ENCODE measurements around the gene MAP2K3. TPM values are rescaled to one million over a fixed set of nuclear protein-coding genes. Genes with fewer than 3 reads are reported as not detected.
"Not testable (repeated sequence)": the region's sequence is repeated elsewhere in the genome, so short reads cannot be mapped to it uniquely, and the experiment has no call there.

Gene MAP2K3
- total and polyA plus RNA-seq, 4 donors: 36.4 to 111 (median 76.7) TPM

DNA sequence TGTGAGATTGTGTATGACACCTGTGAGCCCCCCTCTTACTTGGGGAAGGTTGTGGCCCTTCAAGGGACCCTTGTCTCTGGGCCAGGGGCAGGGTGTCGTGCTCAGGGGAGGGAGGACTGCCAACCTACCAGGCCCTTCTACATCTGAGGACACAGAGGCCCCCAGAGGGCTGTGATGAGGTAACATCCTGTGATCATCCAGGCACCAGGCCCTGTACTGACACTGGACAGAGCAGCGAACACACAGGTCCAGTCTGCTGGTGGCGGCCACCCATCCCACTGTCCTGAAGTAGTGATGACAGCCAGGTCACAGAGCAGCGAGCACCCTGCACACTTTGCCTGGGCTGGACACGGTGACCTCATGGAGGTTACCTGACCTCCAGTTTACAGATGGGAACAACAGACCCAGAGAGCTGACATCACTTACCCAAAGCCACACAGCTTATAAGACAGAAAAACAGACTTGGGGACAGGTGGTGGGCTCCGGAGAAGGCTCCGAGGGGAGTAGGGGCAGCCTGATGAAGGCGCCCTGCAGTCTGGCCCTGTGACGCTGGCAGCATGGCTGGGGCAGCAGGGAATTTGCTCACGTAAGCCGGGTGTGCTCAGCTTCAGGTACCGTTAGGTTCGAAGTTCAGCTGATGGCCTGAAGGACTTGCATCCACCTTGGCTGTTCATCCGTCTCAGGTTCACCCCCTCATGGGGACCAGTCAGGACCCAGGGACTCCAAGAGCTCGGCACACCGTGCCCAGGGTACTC, 30.9 kb downstream of the MAP2K3 start:
- not testable (repeated sequence) for H3K4me3 ChIP-seq; H3K9me3 ChIP-seq (ENCODE audit: control insufficient read depth in 4 of 4, insufficient read depth in 3 of 4, low read length in 3 of 4); ATAC-seq (ENCODE audit: insufficient read depth, low FRiP score); H3K9ac ChIP-seq (ENCODE audit: insufficient read depth in 1 of 2, low read length in 2 of 2); DNase-seq; H3K27ac ChIP-seq (ENCODE audit: low read depth in 1 of 2, low read length in 1 of 2); H3K27me3 ChIP-seq (ENCODE audit: control insufficient read depth in 3 of 3, insufficient read depth in 3 of 3, low read length in 2 of 3); H3K4me1 ChIP-seq (ENCODE audit: control insufficient read depth in 5 of 5, insufficient read depth in 5 of 5, low read length in 5 of 5)
- peaks cover 0 to 24% (median 4%) of the 10 kb centered on the region in 4 donors for H3K36me3 ChIP-seq (ENCODE audit: control insufficient read depth in 4 of 4, insufficient read depth in 4 of 4, low read length in 4 of 4)
- 92 to 95% methylated on average over 12 to 14 of the region's 16 CpGs for WGBS, 2 donors

- ATAC-seq (ENCODE audit: insufficient read depth, low FRiP score): peak; percentile 84
- H3K9ac ChIP-seq (ENCODE audit: insufficient read depth in 1 of 2, low read length in 2 of 2); H3K9me3 ChIP-seq (ENCODE audit: control insufficient read depth in 4 of 4, insufficient read depth in 3 of 4, low read length in 3 of 4); H3K27me3 ChIP-seq (ENCODE audit: control insufficient read depth in 3 of 3, insufficient read depth in 3 of 3, low read length in 2 of 3); H3K4me3 ChIP-seq; H3K27ac ChIP-seq (ENCODE audit: low read depth in 1 of 2, low read length in 1 of 2); DNase-seq; H3K4me1 ChIP-seq (ENCODE audit: control insufficient read depth in 5 of 5, insufficient read depth in 5 of 5, low read length in 5 of 5): not testable (repeated sequence)
- peaks cover 0 to 24% (median 4%) of the 10 kb centered on the region in 4 donors for H3K36me3 ChIP-seq (ENCODE audit: control insufficient read depth in 4 of 4, insufficient read depth in 4 of 4, low read length in 4 of 4)
- WGBS, 2 donors: 44 to 75% methylated on average over 3 to 9 of the region's 39 CpGs
Measured at GRCh38 chr17:21316212-21316886, 31.8 kb downstream of the MAP2K3 start.

DNA sequence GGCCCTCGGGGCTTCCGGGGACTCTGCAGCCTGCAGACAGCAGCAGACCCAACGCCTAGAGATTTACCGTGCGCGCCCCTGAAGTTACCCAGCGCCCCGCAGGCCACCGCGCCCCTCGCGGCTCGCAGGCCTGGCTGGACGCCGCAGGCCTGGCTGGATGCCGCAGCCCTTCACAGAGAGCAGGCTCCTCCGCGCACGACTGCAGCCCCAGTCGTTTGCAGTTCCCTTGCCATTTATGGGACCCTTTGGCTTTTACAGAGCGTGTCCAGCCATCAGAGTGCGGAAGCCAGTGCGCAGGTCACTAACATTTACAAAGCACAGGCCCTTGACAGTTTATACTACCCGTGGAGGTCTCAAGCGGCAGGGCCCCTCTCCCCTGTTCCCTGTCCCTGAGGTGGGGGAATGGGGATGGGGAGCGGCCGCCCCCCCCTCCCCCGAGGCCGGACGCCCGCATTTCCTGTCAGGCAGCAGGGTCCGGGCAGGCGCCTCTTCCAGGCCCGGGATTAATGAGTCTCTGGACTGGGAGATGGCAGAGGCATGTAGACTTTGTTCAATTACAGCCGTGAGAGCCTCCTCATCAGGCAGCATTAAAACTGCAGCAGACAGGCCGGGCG, 32.5 kb downstream of the MAP2K3 start:
- H3K4me1 ChIP-seq (ENCODE audit: control insufficient read depth in 5 of 5, insufficient read depth in 5 of 5, low read length in 5 of 5); H3K9me3 ChIP-seq (ENCODE audit: control insufficient read depth in 4 of 4, insufficient read depth in 3 of 4, low read length in 3 of 4); H3K27me3 ChIP-seq (ENCODE audit: control insufficient read depth in 3 of 3, insufficient read depth in 3 of 3, low read length in 2 of 3); H3K4me3 ChIP-seq; H3K9ac ChIP-seq (ENCODE audit: insufficient read depth in 1 of 2, low read length in 2 of 2): not testable (repeated sequence)
- DNase-seq: peak; percentile 71 to 80 (median 71)
- peak; percentile 5 for ATAC-seq (ENCODE audit: insufficient read depth, low FRiP score)
- H3K27ac ChIP-seq (ENCODE audit: low read depth in 1 of 2, low read length in 1 of 2): peak overlapping the region in 1 of 2 donors; percentile 12
- 17 to 18% methylated on average over 18 to 36 of the region's 37 CpGs for WGBS, 2 donors
- H3K36me3 ChIP-seq (ENCODE audit: control insufficient read depth in 4 of 4, insufficient read depth in 4 of 4, low read length in 4 of 4): peaks cover 0 to 19% (median 2%) of the 10 kb centered on the region in 4 donors

DNA sequence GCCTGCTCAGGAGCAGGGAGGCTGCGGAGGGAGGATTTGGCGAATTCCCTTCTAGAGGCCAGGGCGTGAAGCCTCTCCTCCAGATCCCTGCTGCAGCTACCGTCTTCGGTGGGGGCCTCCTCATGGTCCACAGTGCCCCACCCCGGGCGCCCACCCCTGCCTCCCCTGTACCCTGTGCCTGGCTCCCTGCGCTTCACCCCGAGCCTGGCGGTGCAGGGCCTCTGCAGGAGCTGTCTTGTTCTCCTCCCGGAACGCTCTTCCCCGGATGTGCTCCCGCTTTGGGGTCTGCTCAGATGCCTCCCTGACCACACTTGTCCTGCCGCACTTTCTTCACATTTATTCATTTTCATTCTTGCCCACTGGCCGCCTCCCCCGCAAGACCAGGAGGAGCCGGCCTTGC, 33.3 kb downstream of the MAP2K3 start:
- ATAC-seq (ENCODE audit: insufficient read depth, low FRiP score); H3K9me3 ChIP-seq (ENCODE audit: control insufficient read depth in 4 of 4, insufficient read depth in 3 of 4, low read length in 3 of 4); H3K27me3 ChIP-seq (ENCODE audit: control insufficient read depth in 3 of 3, insufficient read depth in 3 of 3, low read length in 2 of 3); H3K4me3 ChIP-seq; H3K9ac ChIP-seq (ENCODE audit: insufficient read depth in 1 of 2, low read length in 2 of 2); H3K27ac ChIP-seq (ENCODE audit: low read depth in 1 of 2, low read length in 1 of 2); H3K4me1 ChIP-seq (ENCODE audit: control insufficient read depth in 5 of 5, insufficient read depth in 5 of 5, low read length in 5 of 5); DNase-seq: not testable (repeated sequence)
- 88 to 92% methylated on average over 17 to 18 of the region's 18 CpGs for WGBS, 2 donors
- peaks cover 0 to 14% (median 2%) of the 10 kb centered on the region in 4 donors for H3K36me3 ChIP-seq (ENCODE audit: control insufficient read depth in 4 of 4, insufficient read depth in 4 of 4, low read length in 4 of 4)

GRCh38 chr17:21318439-21318838, 33.9 kb downstream of the MAP2K3 start:
- Histone ChIP-seq H3K4me3 (no peak overlapping the region), H3K36me3 (ENCODE audit: control insufficient read depth in 4 of 4, insufficient read depth in 4 of 4, low read length in 4 of 4) (peaks cover 0 to 10% (median 2%) of the 10 kb centered on the region in 4 donors)
- WGBS, 2 donors: 76 to 78% methylated on average over 17 of the region's 17 CpGs

DNA sequence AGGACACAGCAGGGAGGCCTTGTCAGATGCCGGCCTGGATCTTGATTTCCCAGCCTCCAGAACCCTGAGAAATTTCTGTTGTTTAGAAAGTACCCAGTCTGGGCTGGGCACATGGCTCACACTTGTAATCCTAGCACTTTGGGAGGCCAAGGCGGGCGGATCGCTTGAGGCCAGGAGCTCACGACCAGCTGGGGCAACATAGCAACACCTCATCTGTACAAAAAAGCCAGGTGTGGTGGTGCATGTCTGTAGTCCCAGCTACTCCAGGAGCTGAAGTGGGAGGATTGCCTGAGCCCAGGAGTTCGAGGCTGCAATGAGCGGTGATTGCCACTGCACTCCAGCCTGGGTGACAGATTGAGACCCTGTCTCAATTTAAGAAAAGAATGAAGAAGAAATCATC, 34.3 kb downstream of the MAP2K3 start:
- not testable (repeated sequence) for H3K27me3 ChIP-seq (ENCODE audit: control insufficient read depth in 3 of 3, insufficient read depth in 3 of 3, low read length in 2 of 3); H3K27ac ChIP-seq (ENCODE audit: low read depth in 1 of 2, low read length in 1 of 2); DNase-seq; H3K4me1 ChIP-seq (ENCODE audit: control insufficient read depth in 5 of 5, insufficient read depth in 5 of 5, low read length in 5 of 5); H3K9ac ChIP-seq (ENCODE audit: insufficient read depth in 1 of 2, low read length in 2 of 2); H3K36me3 ChIP-seq (ENCODE audit: control insufficient read depth in 4 of 4, insufficient read depth in 4 of 4, low read length in 4 of 4); H3K9me3 ChIP-seq (ENCODE audit: control insufficient read depth in 4 of 4, insufficient read depth in 3 of 4, low read length in 3 of 4); ATAC-seq (ENCODE audit: insufficient read depth, low FRiP score); H3K4me3 ChIP-seq
- 88 to 91% methylated on average over 7 of the region's 7 CpGs for WGBS, 2 donors

More at GRCh38 chr17:21318439-21318838, 33.9 kb downstream of the MAP2K3 start:
- TF ChIP-seq, protein P1, sequence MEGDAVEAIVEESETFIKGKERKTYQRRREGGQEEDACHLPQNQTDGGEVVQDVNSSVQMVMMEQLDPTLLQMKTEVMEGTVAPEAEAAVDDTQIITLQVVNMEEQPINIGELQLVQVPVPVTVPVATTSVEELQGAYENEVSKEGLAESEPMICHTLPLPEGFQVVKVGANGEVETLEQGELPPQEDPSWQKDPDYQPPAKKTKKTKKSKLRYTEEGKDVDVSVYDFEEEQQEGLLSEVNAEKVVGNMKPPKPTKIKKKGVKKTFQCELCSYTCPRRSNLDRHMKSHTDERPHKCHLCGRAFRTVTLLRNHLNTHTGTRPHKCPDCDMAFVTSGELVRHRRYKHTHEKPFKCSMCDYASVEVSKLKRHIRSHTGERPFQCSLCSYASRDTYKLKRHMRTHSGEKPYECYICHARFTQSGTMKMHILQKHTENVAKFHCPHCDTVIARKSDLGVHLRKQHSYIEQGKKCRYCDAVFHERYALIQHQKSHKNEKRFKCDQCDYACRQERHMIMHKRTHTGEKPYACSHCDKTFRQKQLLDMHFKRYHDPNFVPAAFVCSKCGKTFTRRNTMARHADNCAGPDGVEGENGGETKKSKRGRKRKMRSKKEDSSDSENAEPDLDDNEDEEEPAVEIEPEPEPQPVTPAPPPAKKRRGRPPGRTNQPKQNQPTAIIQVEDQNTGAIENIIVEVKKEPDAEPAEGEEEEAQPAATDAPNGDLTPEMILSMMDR (IDR thresholded peaks at IDR 0.05; ENCODE audit: control extremely low read depth, extremely low read depth): no peak
- no peaks in the 10 kb centered on the region for H3K9me3 ChIP-seq (ENCODE audit: control insufficient read depth in 4 of 4, insufficient read depth in 3 of 4, low read length in 3 of 4)
- no peak for DNase-seq
- H3K27me3 ChIP-seq (ENCODE audit: control insufficient read depth in 3 of 3, insufficient read depth in 3 of 3, low read length in 2 of 3): no peaks in the 10 kb centered on the region
- peaks cover 0 to 2% (median 0%) of the 10 kb centered on the region in 5 donors for H3K4me1 ChIP-seq (ENCODE audit: control insufficient read depth in 5 of 5, insufficient read depth in 5 of 5, low read length in 5 of 5)
- ATAC-seq (ENCODE audit: insufficient read depth, low FRiP score): no peak
- no peak overlapping the region for H3K9ac ChIP-seq (ENCODE audit: insufficient read depth in 1 of 2, low read length in 2 of 2)
- no peak overlapping the region for H3K27ac ChIP-seq (ENCODE audit: low read depth in 1 of 2, low read length in 1 of 2)

GRCh38 chr17:21319256-21319655, 34.7 kb downstream of the MAP2K3 start:
- 85 to 91% methylated on average over 4 of the region's 4 CpGs for WGBS, 2 donors
- not testable (repeated sequence) for H3K27ac ChIP-seq (ENCODE audit: low read depth in 1 of 2, low read length in 1 of 2); ATAC-seq (ENCODE audit: insufficient read depth, low FRiP score); H3K36me3 ChIP-seq (ENCODE audit: control insufficient read depth in 4 of 4, insufficient read depth in 4 of 4, low read length in 4 of 4); H3K9me3 ChIP-seq (ENCODE audit: control insufficient read depth in 4 of 4, insufficient read depth in 3 of 4, low read length in 3 of 4); H3K9ac ChIP-seq (ENCODE audit: insufficient read depth in 1 of 2, low read length in 2 of 2); H3K4me1 ChIP-seq (ENCODE audit: control insufficient read depth in 5 of 5, insufficient read depth in 5 of 5, low read length in 5 of 5); DNase-seq; H3K4me3 ChIP-seq; H3K27me3 ChIP-seq (ENCODE audit: control insufficient read depth in 3 of 3, insufficient read depth in 3 of 3, low read length in 2 of 3)
